Hematopoietic multipotent progenitor cell treated with erythropoietin and hydrocortisone succinate and interleukin-3 and kit ligand, for 8 days (in vitro differentiated cells): ENCODE data around the gene BUB3.

Experiments
- DNase-seq: peaks from one replicate; pipeline ENCODE4 v3.0.0-alpha.2; 2015

BUB3 gene, protein sequence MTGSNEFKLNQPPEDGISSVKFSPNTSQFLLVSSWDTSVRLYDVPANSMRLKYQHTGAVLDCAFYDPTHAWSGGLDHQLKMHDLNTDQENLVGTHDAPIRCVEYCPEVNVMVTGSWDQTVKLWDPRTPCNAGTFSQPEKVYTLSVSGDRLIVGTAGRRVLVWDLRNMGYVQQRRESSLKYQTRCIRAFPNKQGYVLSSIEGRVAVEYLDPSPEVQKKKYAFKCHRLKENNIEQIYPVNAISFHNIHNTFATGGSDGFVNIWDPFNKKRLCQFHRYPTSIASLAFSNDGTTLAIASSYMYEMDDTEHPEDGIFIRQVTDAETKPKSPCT

DNA sequence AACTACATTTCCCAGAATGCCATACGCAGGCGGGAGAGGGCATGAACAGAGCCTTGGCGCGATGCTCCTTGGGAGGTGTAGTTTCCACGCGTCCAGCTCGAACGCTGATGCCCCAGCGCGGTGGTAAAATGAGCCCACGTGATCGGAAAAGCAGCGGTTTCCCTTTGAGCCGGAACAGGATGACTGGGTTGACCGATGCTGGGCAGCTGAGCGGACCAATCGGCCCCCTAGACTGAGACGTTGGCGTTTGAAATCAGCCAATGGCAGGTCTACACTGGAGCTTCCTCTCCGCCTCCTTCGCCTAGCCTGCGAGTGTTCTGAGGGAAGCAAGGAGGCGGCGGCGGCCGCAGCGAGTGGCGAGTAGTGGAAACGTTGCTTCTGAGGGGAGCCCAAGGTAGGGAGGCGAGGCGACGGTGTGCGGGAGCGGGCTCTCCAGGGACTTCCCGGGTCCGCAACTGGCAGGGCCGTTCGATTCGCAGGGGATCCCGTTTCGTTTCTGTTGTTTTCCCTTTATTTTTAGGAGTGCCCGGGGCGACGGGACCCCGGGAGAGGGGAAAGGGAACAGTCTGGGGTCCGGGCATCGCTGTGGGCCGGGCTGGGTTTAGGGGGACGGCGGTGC is at the start of gene BUB3:
TSS of gene BUB3 (plus strand) at position 311 of the 619 bp plus-strand sequence. CDS start 516 bp downstream, outside the sequence.
- DNase-seq, result peak; percentile 99

DNA sequence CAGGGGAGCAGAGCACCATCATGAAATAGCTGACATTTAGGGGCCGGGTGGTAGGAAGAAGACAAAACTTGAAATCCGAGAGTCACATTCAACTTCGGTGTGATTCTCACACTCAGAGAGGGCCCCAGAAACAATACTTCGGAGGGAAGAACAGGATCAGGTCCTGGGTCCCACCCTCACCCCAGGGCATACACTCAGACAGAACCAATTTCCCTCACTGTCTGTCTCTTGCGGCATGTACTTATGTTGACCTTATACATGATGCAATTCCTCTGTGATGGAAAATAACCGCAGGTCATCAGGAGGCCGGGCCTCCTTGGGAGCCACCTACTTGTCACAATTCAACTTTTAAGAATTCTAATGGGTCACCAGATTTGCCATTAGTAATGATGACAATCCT is 44.7 kb upstream of the BUB3 start:
- no peak for DNase-seq

DNA sequence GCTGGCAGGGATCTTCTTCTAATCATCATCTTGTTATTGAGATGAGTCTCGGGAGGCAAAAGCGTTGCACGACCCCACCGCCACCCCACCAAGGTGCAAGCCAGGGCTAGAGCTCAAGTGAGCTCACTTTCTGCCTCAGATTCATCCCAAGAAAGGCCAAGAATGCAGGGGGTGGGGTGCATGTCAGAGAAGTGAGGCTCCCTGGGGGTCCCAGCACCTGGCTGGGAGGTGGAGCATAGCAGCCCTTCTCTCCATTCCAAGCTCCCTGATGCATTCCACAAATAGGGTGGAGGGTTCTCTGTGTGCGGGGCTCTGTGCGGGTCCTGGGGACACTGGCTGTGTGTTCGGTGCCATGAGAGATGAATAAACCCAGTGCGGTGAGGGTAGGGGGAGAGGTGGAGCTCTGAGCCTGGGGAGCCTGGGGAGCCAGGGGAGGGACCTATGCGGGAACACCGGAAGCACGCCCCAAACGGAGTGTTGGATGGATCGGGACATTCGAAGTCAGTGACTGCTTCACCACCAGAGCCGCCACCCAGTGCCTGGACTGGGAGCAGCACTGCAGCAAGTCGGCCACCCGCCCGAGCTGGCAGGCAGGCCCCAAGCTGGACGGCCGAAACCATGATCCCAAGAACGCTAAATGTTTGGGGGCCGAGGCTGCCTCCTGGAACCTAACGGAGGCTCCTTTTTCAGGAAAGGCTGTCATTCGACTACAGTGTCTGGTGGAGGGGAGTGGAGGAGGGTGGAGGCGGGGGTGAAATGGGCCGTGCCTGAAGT is 36.4 kb upstream of the BUB3 start:
- DNase-seq, result no peak

DNA sequence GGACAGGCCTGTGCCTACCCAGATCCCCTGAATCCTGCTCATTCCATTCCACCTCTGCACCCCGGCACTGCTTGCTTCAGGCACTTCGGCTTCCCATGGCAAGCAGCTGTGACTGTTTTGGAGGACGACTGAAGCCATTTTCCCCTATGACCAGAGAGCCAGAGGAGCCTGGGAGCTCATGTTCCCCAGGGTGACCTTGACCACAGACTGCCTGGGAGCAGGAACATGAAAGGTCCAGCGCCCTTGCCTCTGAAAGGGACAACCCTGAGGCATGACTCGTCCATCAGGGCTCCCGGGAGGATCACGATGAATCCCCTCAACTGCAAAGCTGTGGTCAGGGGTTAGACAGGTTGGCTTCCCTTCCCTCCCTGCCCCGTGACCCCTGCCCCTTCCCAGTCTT is 35.1 kb upstream of the BUB3 start:
- no peak for DNase-seq

DNA sequence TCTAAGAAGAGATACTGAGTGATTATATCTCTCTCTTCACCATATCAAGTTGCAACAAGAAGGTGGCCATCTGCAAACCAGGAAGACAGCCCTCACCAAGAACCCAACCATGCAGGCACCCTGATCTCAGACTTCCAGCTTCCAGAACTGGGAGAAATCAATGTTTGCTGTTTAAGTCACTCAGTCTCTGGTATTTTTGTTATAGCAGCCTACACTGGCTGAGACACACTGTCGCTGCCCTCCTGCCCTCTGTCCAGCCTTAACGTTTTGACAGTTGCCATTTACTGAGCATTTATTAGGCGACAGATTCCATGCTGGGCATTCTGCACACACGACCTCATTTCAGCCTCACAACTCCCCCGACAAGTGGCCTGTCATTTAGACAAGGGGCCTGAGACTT is 28.0 kb upstream of the BUB3 start:
- no peak for DNase-seq

DNA sequence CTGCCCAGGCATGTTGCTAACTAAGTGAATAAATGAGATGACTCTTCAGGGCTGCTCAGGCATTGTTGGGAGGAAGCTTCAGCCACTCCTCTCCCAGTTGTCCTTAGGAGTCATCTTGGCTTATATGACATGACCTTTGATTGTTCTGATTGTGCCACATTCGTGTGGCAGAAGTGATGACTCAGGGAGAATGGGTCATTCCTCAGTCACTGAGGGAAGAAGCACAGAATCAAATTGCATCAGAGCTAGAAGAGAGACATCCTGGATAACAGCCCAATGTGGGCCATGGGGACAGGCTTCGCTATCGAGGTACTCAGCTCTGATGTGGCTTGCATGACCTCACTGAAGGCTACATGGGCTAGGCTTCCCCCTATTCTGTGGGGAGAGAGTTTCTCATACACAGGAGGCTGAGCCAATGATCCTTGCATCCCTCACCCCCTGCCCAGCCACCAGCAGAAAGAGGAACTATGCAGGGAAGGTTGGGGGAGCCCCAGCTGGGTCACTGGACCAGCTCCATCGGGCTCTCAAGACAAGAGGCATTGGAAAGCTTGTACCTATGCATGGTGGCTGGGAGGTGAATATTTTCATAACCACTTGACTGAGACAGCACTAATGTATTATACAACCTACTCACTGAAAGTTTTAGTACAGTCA is 24.5 kb upstream of the BUB3 start:
- no peak for DNase-seq

DNA sequence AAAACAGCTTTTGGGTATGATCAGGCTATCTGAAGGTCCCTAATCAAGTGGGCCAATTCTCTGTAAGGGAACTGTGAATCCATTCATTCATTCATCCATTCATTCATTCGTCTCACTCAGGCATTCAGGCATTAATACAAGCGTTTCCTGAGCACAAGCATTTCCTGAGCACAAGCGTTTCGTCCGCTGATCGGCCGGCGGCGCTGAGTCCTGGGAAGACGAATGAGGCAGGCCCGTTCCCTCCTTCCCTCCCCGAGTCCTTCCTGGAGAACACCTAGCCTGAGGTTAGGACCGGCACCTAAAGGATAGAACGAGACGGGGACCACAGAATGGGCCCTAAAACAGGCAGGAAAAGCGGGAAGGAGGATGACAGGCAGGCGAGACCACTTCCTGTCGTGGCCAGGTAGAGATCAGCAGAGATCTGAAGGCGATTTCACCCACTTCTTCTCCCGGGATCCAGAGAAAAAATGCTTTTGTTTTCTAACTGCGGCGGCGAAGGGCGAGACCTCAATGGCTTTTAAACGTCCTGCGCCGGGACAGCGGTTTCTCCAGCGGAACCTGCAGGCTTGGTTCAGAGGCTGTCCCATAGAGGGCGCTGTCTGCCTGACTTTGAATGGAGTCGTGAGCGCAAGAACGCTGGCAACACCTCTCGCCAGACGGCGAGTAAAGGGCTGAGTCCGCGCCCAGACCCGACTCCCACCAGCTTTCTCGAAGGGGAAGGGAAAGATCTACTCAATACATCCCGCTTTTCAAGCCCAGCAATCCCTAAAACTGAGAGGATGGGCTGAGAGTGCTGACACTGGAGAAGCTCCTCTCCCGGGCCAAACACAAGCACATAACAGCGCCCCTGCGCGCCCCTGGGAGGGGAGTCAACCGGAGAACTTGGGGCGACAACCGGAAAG is 21.4 kb upstream of the BUB3 start:
- peak; percentile 84 for DNase-seq

DNA sequence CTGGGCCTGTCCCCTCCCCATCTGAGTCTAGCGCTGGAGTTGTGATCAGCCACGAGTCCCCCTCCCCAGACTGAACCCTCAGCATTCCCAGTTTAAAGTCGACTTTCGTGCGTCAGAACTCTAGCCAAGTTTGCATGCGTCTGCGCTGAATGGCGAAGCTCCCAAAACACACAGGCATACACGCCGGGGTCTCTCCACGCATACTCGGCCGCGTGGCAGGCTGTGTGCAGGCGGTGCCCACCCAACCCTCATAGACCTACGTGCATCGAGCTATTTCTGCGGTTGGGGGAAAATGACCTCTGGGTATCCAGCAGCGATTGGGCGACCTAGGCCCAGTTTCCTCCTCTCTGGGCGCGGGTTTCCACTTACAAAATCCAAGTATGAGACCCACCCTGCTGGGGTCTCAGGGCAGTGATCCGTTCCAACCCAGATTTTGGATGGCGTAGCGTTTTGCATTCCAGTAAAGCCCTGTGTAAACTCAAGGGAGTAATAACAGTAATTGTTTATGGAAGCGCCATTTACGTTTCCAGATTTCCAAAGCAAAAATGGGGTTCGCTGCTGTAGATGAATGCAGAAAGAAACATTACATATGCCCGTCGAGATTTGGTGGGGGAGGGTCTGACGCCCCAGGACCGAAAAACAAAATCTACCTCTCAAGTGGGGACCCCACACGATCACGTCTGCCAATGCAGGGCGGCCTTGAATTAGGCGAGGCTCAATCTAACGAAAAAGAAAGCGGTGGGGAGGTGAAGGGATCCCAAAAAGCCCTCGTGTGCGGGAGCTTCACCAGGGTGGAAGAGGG is 20.5 kb upstream of the BUB3 start:
- DNase-seq, result no peak

DNA sequence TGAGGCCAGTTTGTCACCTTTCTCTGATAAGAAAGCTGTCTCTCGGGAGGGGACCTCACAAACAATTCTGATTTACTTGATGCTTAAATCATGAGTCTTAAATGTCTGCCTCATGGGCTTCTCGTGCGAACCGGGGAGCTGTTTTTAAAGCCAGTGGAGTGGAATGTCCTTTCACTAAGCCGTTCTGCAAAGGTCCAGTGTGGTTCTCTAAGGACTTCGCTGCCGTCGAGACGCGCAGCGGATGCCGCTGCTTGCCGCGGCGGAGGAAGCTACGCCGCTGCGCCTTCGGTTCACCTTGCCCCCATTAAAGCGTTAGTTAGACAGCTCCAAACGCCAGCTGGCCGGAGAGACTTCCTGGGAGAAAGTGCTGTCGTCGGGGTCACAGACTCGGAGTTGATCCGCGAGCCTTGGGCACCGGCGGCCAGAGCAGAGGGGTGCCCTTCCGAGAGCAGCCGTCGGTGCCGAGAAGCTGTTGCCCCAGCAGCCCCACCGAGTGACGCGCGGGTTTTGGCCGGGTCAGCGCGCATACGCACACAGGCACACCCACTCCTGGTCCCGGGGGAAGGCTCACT is 19.8 kb upstream of the BUB3 start:
- no peak for DNase-seq

DNA sequence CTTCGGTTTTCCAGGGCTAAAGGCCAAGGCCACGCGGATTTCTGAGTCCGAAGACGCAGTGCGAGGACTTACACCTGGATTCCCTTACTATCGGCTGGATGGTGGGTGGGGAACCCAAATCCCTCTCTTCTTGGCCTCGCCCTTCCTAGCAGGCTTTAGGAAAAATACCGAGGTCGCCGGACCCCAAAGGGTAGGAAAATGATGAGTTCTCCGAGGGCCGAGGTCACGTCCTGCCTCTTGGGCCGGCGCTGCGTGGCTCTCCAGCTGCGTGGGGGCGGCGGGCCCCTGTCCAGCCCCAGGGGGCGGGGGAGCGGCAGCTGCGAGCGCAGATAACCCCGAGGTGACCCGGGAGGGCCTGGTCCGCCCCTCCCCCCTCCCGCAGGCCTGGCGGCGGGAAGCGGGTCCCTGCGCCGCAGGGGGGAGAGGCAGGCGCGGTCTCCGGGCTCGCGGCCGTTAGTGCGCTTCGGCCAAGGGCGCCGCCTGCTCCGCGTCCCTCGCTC is 19.2 kb upstream of the BUB3 start:
- DNase-seq, result no peak

DNA sequence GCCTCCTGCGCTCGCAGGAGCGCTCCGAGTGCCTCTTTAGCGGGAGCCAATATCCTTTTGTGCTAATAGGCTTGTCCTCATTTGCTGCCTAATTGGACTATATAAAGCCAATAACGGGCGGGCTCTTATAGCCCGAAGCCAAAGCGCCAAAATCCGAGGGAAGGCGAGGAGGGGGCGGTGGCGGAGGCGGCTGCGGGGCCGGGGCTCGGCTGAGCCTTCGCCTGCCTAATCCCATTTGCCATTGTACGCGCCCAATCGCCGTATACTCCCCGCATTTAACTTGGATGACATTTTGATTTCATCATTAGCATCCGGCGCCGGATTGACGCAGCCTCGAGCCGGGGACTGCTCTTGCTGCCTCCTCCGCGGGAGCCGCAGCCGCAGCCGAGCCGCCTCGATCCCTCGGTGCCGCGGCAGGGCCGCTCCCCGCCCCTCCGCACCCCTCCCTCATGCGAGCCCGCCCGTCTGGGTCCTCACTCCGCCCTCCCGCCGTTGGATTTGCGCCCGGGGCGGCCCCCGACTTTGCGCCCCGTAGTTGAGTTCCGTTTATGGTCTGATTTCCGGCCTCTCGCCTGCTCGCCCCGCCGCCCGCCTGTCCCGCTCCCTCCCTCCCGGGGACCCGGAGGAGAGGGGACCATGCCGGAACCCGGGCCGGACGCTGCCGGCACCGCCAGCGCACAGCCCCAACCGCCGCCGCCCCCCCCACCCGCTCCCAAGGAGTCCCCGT is 18.6 kb upstream of the BUB3 start, which contains the start of gene HMX3:
TSS of gene HMX3 (plus strand) at position 556 of the 727 bp plus-strand sequence. CDS start at position 637, 81 bp downstream.
- DNase-seq, result no peak

DNA sequence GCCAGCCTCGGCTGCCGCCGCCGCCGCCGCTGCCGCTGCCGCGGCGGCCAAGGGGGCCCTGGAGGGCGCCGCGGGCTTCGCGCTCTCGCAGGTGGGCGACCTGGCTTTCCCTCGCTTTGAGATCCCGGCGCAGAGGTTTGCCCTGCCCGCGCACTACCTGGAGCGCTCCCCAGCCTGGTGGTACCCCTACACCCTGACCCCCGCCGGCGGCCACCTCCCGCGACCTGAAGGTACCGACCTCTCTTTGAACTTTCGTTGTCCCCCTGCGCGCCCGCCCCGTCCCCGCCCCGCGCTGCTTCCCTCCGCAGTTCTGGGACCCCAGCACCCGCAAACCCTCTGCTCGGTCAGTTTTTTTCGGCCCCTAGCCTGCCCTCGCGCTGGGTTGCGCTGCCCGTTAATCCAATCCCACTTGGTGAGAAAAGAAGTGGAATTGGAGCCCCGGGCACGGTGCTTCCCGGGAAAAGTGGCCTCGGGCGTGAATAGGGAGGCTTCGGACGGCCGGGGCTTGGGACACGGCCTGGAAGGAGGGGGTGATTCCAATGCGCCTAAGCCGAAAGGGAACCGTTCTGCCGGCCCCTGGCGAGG is 17.9 kb upstream of the BUB3 start:
- no peak for DNase-seq

DNA sequence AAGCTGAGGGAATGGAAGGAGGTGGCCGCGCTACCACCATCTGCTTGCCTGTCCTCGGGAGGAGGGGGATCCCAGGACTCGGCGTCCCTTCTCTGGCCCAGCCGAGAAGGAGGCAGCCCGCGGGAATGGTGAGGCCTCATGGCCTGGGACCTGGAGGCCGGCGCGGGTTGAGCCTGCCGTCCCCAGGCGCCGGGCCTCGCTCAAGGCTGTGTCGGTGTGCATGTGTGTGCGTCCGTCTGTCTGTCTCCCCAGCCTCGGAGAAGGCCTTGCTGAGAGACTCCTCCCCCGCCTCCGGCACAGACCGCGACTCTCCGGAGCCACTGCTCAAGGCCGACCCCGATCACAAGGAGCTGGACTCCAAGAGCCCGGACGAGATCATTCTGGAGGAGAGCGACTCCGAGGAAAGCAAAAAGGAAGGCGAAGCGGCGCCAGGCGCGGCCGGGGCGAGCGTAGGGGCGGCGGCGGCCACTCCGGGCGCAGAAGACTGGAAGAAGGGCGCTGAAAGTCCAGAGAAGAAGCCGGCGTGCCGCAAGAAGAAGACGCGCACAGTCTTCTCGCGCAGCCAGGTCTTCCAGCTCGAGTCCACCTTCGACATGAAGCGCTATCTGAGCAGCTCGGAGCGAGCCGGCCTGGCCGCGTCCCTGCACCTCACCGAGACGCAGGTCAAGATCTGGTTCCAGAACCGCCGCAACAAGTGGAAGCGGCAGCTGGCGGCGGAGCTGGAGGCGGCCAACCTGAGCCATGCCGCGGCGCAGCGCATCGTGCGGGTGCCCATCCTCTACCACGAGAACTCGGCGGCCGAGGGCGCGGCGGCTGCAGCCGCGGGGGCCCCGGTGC is 17.2 kb upstream of the BUB3 start:
- no peak for DNase-seq

DNA sequence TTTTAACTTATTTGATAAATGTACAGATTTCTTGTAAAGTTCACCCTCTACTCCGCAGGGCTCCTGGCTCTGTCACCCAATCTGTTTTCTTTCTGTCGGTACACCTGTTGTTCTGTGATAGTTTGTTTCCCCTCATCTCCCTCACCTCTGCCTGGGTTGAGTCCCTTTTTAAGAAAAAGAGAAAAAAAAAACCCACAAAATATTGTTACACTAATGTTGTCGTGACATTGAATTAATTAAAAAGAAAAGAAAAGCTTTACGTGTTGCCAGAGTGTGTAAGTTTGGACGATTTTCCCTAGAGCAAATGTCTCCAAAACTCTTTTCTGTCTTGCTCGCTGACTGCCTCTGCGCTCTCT is 15.1 kb upstream of the BUB3 start:
- DNase-seq, result no peak

DNA sequence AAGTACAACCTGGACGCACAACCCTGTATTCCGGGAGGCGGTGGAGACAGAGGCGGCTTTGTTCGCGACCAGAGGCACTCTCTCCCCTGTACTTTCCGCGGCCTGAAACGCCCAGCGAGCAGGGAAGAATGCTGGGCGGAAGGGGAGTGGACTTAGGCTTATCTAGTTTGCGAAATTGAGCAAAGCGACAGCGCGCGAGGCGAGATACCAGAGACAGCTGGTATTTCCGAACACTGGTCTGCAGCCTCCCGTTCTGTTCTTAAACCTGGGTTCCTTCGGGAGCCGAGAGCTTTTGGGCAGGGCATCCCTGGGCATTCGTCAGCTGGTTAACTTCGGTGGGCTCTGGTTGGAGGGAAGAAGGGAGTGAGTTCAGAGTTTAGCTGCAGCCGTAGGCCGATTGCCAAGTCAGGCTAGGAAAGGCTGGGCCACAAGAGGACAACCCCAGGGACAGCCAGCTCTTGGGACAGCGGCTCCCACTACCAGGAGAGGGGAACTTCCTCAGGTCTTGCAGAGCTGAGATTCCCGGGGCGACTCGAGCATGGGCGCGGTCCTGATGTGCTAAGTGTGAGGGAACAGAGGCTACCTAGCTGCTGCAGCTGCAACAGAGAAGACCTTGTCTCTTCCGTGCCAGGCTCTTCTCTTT is 14.6 kb upstream of the BUB3 start:
- DNase-seq, result peak; percentile 69

DNA sequence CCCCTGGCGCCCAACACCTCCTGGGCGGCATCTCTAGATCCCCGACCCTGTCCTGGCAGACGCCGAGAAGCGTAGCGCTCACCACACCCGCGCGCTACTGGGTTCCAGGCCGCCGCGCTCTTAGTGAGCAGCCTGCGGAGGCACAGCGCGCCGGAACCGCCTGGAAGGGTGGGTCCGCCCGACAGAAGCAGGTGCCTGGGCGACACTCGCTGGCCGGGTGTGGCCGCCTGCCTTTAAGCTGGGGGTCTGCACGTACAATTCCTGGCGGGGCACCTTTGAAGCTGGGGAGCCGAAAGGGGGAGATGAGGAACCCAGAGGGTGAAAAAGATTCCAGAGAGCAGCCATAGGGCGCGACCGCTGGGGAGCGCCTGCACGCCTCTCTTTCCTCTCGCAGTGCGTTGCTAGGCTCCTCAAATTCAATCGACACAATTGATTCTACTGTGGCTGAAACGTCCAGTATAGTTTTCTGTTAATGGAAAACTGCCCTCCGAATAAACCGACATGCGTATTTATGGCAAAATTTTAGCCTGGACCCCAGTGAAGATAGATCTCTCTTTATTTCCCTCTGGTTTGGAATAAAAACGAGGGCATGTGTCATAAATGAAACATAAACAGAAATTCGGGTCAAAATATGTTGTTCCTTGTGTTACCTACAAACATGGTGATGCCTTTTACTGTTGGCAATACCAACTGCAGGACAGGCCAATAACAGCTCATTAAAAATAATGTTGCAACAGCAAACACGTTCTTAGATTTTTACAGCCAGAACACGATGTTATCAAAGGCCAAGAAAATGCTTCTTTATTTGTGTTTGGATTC is 13.8 kb upstream of the BUB3 start:
- no peak for DNase-seq

DNA sequence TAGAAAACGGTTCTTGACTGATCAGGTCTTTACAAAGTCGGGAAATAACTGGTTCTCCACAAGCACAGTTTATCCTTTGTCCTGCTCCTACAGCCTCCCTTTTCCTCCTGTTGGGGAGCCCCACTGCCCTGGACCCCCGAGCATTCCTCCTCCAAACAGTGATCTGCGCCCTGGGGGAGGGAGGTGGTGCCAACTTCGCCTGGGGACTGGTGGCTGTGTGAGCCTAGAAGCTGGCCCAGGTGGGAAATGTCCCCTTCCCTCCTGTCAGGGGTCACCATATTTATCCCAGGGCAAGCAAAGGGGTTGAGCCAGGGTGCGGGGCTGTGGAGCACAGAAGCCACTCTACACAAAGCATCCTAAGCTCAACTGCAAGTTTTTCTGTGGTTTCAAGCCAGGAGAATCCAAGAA is 13.2 kb upstream of the BUB3 start:
- no peak for DNase-seq
